Stimulated activated CD8-positive, alpha-beta memory T cell treated with anti-CD3 and anti-CD28 coated beads, Interleukin-15, amount 100 ng/mL, for 4 hours (primary cell): ENCODE measurements around the gene SLX9.

Source experiments
- DNase-seq, 2 donors: peaks; one replicate each; pipeline ENCODE4 v3.0.0-alpha.2; 2020; ENCODE audit warnings: low read depth in 2 of 2

Gene SLX9

DNA sequence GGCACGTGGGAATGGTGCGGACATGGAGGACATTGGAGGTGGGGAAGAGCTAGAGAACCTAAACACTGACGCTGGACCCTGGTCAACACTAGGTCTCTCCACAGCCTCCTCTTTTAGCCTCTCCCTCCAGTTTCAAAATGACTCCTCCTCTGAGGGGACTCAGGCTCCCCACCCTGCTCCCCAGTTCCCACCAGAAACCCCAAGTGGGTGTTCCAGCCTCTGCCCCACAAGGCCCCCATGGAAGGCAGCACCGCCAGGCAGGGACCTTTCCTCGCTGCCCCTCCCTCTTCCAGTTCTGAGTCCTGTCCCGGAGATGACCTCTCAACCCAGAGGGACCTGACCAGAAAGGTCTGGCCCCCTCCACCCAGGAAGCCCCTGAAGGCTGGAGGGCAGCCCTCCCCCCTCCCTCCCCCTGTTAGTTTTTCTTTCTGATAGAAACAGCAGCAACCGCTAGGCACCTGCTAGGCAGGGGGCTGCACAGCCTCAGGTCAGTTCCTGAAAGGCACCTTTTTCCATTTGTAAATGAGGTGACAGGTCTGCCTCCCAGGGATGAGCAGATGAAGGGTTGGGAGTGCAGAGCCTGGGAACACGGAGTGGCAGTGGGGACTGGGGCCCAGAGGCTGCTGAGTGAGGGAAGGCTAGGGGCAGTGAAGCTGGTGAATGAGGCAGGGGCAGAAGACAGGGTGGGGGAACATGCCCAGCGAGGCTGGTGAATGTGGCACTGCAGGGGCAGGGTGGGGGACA, 9.9 kb upstream of the SLX9 start:
- no peak for DNase-seq

GRCh38 chr21:44930543-44930981, 9.3 kb upstream of the SLX9 start:
- peak in 1 of 2 donors; percentile 59 for DNase-seq

DNA sequence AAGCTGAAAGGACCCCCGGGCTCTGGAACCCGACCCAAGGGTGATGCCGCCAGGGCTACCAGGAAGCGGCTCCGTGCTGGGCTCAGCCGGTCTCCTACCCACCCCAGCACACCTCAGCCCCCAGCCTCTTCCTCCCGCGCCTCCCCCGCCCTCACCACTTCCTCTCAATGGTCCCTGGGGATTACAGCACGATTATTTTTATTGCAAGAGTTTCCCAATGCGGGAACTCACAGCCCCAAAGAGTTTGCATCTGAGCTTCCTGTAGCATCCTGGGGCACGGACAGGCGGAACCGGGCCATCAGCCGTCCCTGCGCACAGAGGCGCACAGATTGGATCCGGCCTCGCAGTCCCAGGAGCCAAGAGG, 8.7 kb upstream of the SLX9 start:
- DNase-seq: no peak

GRCh38 chr21:44931501-44932407, 8.1 kb upstream of the SLX9 start:
- no peak for DNase-seq

- DNase-seq: peak; percentile 46 to 59
These were observed 7.2 kb upstream of the SLX9 start for GRCh38 chr21:44932408-44933181.

DNA sequence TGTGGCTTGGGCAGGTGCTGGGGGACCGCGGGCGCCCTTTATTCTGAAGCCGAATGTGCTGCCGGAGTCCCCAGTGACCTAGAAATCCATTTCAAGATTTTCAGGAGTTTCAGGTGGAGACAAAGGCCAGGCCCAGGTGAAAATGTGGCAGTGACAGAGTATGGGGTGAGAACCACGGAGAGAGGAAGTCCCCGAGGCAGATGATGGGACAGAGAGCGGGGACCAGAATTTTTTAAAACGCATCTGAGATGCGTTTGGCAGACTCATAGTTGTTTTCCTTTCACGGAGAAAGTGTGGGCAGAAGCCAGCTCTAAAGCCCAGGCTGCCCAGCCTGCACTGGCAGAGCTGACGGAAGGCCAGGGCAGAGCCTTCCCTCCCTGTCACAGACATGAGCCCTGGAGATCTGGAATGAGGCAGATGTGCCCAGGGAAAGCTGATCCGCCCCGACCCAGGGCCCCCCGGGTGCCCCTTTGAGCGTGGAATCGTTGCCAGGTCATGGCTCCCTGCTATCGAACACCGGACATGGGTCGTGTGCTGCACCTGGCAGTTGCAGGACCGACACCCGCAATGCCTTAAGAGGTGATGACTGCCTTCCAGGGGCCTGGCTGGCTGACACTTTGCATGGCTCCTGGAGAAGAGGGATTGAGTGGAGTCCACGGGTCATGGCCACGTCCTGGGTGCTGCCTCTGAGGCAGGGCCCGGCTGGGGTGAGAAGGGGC, 6.5 kb upstream of the SLX9 start:
- no peak for DNase-seq

DNA sequence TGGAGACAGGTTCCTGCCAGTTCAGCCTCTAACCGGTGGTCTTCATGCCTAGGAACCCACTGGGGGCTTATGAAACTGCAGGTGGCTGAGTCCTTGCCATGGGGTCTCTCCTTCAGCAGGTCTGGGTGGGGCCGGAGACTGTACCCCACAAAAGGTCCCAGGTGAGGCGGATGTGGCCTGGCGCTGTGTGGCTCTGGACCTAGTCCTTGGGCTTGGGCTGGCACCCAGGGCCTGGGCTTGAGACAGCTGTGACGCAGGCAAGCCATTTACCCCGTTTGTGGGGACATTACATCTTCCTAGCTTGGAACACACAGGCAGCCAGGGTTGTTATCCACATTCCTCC, 5.9 kb upstream of the SLX9 start:
- DNase-seq: no peak

GRCh38 chr21:44934276-44934675, 5.6 kb upstream of the SLX9 start:
- no peak for DNase-seq

DNA sequence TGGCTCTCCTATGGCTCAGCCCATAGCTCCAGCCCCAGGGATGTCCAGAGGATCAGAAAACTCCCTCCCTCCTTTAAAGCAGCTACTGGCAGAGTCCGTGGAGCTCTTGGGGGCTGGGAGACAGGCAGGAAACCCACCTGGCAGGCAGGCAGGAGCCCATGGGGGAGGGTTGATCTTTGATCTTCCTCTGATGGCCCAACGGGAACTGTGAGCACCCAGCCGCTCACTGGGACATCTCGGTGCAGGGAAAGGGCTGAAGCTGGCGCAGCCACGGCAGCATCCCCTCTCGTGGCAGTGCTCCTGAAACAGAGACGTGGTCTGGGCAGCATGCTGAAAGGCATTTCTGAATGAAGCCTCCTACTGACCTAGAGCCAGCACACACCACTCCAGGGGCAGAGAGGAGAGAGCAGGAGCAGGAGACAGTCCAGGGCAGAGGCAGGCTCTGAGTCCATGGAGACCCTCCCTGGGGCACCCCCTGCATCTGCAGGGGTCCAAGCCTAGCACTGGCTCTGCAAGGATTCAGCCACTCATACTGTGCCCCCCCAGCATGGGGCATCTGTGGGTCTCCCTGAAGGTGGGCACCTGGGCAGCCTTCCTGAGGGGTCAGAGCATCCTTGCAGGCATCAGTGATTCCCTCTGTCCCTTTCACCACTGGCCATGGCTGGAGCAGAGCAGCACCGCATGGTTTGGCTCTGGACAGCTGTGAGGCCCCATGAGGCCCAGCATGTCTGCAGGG, 4.9 kb upstream of the SLX9 start:
- no peak for DNase-seq

- no peak for DNase-seq
These were observed 4.3 kb upstream of the SLX9 start for GRCh38 chr21:44935533-44935927.

DNA sequence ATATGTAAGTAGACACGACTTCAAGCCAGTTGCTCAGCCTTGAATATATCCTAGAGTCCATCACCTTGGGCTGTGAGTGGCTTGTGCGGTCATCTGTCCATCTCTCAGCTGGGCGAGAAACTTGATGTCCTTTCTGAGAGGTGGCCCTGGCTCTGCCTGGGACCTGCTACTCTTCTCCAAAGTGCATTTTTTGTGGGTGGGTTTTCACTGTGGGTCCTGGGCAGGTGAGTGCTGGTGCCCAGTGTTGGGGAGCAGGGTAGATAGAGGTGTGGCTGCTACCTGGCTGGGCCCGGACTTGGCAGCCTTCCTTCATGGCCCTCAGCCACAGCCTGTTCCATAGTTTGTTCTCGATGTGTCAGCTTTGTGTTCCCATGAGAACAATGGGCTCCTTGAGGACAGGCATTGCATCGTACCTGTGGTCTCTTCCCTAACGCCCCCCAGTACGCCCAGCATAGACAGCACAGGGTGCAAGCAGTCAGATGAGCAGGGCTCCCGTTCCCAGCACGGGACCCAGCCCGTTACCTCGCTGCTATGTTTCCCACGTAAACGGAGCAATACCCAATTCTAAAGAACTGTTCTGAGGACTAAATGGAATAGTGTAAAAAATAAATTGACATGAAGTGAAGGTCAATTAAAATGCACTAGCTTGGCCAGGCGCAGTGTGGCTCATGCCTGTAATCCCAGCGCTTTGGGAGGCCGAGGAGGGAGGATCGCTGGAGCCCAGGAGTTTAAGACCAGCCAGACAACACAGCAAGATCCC, 877 bp upstream of the SLX9 start:
- no peak for DNase-seq

DNA sequence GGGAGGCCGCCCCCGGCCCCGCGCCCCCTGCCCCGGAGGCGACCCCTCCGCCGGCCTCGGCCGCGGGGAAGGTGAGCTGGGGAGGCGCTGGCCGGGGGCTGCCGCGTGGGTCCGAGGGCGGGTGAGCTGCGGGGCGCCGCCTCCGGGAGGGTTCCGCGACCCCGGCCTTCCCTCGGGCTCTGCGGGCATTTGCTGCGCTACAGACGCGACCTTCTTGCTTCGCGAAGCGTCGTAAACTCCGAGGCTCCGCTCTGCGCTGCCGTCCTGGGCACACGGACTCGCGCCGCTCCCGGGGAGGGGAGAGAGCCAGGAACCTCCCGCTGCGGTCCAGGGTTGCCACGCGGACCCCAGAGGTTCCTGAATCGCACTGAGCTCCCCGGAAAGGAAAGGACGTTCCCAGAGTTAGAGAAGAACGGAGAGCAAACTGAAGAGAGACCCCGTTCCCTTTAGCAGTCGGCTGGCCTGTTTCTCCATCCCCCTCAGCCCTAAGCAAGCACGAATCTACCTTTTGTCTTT, 345 bp downstream of the SLX9 start:
- DNase-seq: no peak

DNA sequence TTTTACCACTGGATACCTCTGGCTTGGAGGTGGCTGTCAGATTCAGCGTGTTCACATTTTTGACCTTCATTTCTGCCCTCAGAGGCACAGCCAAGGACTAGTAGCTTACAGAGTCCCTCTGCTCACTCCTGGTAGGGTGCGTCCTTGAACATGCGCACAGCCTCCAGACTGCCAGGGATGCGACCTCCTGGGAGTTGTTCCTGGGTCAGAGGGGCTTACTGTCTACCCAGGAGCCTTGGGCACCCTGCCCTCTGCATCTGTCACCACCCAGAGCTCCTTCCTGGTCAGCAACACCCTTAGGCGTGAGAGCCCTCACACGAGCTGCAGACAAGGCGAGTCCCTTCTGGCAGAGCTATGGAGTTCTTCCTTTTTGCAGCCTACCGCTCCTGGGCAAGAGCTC, 1.7 kb downstream of the SLX9 start:
- DNase-seq: no peak

- DNase-seq: no peak
These were observed 2.7 kb downstream of the SLX9 start for GRCh38 chr21:44942566-44942965.

- DNase-seq: no peak
These were observed 3.3 kb downstream of the SLX9 start for GRCh38 chr21:44943005-44943685.

DNA sequence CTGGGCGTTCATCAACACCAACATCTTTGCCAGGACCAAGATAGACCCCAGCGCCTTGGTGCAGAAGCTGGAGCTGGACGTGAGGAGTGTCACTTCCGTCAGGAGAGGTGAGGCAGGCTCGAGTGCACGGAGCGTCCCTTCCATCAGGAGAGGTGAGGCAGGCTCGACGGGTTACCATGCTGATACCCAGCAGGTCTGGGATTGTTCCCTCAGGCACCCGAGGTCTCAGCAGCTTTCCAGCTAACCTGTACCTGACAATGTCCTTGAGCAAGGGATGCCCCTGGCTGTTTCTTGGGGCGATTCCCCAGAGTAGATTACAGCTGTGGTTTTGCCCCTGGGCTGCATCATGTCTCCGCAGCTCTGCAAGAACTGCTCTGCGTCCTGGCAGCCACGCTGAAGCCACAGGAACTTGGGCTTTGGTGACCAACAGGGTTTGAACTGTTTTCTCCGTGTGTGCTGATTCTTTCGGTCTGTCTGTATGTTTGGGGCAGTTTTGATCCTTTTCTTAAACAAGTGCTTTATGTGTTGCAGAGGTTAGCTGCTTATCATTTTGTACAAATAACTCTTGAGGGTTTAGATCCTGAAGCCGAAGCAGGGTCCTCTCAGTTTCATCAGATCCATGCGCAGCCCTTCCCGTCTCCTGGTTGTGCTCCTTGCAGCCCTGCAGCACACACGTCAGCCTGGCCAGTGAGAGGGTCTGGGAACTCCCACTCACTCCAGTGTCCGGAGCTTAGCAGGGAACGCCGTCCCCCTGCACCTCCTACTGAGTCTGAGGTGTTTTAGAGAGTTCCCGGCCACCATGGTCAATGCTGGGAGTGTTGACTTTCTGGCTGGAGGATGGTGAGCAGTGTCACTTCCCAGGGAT, 4.1 kb downstream of the SLX9 start:
- DNase-seq: no peak

DNA sequence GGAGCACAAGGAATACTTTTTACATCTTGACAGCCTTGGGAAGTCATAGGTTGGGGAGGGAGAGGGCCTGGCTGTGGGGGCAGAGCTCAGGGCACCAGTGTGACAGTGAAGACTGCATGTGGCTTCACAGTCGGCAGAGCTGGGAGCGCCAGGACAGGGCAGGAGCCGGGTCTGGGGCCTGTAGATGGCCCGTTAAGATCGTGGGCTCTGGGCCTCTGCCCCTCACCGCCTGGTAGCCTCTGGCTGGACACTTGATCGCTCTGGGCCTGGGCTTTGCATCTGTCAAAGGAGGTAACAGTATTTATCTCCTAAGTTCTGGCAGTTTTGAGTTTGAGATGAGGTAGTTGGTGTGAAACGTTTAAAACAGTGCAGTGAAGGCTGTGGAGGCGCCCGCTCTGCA, 4.8 kb downstream of the SLX9 start:
- no peak for DNase-seq

DNA sequence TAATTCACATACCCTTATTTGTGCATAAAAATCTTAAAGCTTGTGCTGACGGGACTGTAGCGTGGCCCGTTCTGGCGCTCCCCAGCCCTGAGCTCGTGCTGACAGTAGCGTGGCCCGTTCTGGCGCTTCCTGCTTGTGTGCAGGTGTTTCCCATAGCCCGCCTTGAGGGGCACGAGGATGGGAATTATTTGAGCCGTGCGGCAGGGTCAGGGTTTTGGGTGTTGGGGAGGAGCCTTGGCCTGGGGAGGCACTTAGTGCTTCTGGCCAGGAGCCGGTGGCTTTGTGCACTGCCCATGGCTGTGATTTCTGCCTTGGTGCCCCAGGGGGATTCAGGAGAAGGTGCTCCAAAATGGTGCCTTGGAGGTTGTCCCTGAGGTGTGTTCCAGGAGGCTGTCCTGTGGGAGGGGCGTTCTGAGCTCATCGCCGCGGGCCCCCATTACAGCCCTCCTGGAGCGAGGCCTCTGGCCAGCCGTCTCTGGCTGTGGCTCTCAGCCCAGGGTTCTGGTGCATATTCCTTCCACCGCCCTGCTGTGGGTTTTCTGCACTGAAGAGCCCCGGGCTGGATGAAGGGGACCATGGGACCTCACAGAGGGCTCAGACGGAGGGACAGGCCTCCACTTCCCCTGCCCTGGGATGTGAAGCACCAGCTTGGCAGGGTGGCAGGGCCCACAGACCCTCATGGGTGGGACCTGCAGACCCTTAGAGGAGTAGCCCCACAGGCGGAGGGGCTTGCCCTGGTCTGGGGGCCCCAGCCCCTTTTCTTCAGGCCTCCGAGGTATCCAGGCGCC, 6.6 kb downstream of the SLX9 start:
- no peak for DNase-seq
